Retinal pigment epithelial cell (primary cell): Measurements from ENCODE around the gene ANKRD31.

ENCODE experiments used
- DNase-seq: peaks from one replicate; pipeline ENCODE4 v3.0.0-alpha.2; 2010; ENCODE audit warnings: low read depth
- H3K4me3 ChIP-seq: 2 replicates; pipeline ENCODE4 v1.5.1; 2011; ENCODE audit warnings: mild to moderate bottlenecking, low read length, control low read depth, moderate library complexity
- TF ChIP-seq, protein P1 (sequence below): conservative IDR thresholded peaks from 2 replicates; pipeline ENCODE4 v1.5.1; 2011; ENCODE audit warnings: low read depth, low read length, control low read depth, inconsistent platforms

ANKRD31 gene

GRCh38 chr5:75040973-75041372 lies 195.7 kb downstream of the ANKRD31 start:
- no peak for DNase-seq
- TF ChIP-seq, protein P1, sequence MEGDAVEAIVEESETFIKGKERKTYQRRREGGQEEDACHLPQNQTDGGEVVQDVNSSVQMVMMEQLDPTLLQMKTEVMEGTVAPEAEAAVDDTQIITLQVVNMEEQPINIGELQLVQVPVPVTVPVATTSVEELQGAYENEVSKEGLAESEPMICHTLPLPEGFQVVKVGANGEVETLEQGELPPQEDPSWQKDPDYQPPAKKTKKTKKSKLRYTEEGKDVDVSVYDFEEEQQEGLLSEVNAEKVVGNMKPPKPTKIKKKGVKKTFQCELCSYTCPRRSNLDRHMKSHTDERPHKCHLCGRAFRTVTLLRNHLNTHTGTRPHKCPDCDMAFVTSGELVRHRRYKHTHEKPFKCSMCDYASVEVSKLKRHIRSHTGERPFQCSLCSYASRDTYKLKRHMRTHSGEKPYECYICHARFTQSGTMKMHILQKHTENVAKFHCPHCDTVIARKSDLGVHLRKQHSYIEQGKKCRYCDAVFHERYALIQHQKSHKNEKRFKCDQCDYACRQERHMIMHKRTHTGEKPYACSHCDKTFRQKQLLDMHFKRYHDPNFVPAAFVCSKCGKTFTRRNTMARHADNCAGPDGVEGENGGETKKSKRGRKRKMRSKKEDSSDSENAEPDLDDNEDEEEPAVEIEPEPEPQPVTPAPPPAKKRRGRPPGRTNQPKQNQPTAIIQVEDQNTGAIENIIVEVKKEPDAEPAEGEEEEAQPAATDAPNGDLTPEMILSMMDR, result no peak
- H3K4me3 ChIP-seq, result no peak overlapping the region

GRCh38 chr5:75037106-75037505 lies 199.6 kb downstream of the ANKRD31 start:
- TF ChIP-seq, protein P1, result no peak
- H3K4me3 ChIP-seq, result no peak overlapping the region
- no peak for DNase-seq

GRCh38 chr5:75034137-75034739 lies 202.4 kb downstream of the ANKRD31 start:
- DNase-seq, result no peak
- H3K4me3 ChIP-seq, result no peak overlapping the region
- TF ChIP-seq, protein P1, result no peak

- TF ChIP-seq, protein P1, result no peak
- DNase-seq, result no peak
- H3K4me3 ChIP-seq, result no peak overlapping the region
These were observed 205.3 kb downstream of the ANKRD31 start for GRCh38 chr5:75031366-75031765.

GRCh38 chr5:75028090-75028489 lies 208.6 kb downstream of the ANKRD31 start:
- H3K4me3 ChIP-seq, result no peak overlapping the region
- DNase-seq, result no peak
- TF ChIP-seq, protein P1, result no peak

DNA sequence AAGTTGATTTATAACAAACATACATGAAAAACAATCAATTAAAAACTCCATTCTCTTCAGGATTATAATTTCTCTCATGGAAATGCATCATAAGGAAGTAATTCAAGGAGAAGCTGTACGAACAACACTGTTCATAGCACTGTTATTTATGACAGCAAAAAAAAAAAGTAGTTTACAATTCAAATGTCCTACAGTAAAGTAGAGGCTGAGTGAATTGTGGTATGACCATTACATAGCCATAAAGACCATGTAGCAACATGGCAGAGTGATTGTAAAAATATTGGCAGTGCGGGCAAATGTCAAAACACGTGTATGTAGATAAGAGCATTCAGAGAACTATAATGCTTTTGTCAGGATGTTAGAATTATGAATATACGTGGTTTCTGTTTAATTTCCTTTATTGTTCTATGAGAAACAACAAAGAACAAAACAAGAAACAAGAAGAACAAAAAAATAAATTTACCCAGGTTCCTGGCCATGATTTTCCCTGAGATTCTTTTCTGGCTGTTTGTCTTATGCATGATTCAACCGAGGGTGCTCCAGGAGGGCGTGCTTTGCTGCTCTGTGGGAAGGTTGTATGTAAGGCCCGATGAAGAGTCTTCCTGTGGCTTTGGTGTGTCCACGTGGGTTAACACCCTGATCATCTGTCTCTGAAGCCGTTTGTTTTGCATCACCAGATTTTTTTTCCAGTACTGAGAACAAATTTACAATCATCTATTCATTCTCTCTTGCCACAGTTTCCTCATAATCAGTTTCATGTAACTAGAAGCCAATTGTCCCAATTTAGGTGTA lies 213.1 kb downstream of the ANKRD31 start:
- TF ChIP-seq, protein P1, result no peak
- no peak for DNase-seq
- H3K4me3 ChIP-seq, result no peak overlapping the region

DNA sequence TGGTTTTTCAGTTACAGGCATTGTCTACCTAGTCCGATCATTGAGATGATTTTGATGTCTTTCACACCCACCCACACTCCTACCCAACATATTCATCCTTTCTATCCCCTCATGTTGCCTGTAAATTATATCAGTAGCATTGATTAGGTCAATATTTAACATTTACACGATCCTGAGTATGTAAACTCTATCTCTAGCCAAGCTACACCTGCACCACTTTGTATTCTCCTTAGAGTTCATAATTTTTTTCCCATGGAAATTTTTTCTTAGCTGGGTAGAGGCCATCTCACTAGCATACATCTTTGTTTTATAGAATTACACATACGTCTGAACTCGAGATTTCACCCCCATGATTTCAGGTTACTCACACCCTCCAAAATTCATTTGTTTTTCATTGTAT lies 214.9 kb downstream of the ANKRD31 start:
- DNase-seq, result no peak
- TF ChIP-seq, protein P1, result no peak
- no peak overlapping the region for H3K4me3 ChIP-seq
